HUES6 (cell line): Measurements from ENCODE around the gene CFAP97D2.
A peak's percentile ranks its signal among the peaks of the same experiment; 100 is the strongest.
"Not testable (repeated sequence)": the region's sequence is repeated elsewhere in the genome, so short reads cannot be mapped to it uniquely, and the experiment has no call there.

ENCODE experiments used
- H3K27ac ChIP-seq: 2 replicates; pipeline ENCODE4 v1.7.0; 2013; ENCODE audit warnings: low read depth, mild to moderate bottlenecking, low read length, inconsistent platforms
- H3K27me3 ChIP-seq: 2 replicates; pipeline ENCODE4 v1.6.1; 2013; ENCODE audit warnings: low read length; ENCODE audit not compliant: control insufficient read depth, insufficient read depth
- H3K36me3 ChIP-seq: 2 replicates; pipeline ENCODE4 v1.6.1; 2013; ENCODE audit warnings: low read length; ENCODE audit not compliant: control insufficient read depth, insufficient read depth
- H3K4me1 ChIP-seq: 2 replicates; pipeline ENCODE4 v1.6.1; 2013; ENCODE audit warnings: low read length; ENCODE audit not compliant: control insufficient read depth, insufficient read depth
- H3K4me3 ChIP-seq: 2 replicates; pipeline ENCODE4 v1.5.1; 2013; ENCODE audit warnings: low read depth, low read length
- H3K9ac ChIP-seq: one replicate; pipeline ENCODE4 v1.6.1; 2013; ENCODE audit warnings: mild to moderate bottlenecking, low read length
- H3K9me3 ChIP-seq: 2 replicates; pipeline ENCODE4 v1.6.1; 2013; ENCODE audit warnings: low read depth, low read length; ENCODE audit not compliant: control insufficient read depth, insufficient read depth

CFAP97D2 gene

DNA sequence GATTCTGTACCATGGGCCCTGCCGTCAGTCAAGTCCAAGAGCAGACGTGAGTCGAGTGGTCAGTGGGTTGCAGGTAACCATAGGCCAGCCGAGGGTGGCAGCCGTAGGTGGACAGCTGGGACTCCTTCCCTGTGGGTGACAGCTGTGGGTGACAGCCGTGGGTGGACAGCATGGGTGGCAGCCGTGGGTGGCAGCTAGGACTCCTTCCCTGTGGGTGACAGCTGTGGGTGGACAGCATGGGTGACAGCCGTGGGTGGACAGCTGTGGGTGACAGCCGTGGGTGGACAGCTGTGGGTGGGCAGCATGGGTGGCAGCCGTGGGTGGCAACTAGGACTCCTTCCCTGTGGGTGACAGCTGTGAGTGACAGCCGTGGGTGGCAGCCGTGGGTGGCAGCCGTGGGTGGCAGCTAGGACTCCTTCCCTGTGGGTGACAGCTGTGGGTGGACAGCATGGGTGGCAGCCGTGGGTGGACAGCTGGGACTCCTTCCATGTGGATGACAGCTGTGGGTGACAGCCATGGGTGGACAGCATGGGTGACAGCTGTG, 2.6 kb upstream of the CFAP97D2 start:
- H3K9me3 ChIP-seq, H3K27ac ChIP-seq, H3K4me3 ChIP-seq, H3K27me3 ChIP-seq, H3K4me1 ChIP-seq, H3K36me3 ChIP-seq, H3K9ac ChIP-seq: not testable (repeated sequence)

DNA sequence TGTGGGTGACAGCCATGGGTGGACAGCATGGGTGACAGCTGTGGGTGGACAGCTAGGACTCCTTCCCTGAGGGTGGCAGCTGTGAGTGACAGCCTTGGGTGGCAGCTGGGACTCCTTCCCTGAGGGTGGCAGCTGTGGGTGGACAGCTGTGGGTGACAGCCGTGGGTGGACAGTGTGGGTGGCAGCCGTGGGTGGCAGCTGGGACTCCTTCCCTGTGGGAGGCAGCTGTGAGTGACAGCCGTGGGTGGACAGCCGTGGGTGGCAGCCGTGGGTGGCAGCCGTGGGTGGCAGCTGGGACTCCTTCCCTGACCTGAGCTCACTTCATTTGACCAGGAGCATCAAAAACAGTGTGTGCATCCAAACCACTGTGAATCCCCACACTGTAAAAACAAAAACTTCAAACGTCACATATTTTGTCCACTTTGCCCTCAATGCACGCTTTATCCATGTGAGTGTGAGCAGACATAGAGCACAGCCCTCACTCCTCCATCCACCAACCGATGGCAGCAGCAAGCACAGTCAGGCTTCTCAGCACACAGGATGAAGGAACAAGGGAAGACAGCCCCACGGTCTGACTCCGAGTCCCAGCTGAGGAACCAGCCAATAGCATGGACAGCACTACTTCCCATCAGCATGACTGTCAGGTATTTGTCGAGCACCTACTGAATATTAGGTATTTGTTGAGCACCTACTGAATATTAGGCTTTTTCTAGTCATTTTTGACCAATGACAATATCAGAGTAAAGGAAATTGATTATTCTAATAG, 1.6 kb upstream of the CFAP97D2 start:
- H3K4me3 ChIP-seq: no peak overlapping the region
- H3K9ac ChIP-seq: no peak overlapping the region
- H3K4me1 ChIP-seq: peaks cover 3% of the 10 kb centered on the region; the same call in 1 of the 2 replicates
- H3K36me3 ChIP-seq: no peaks in the 10 kb centered on the region
- 0 out of 2 replicates have a peak, but pooled peaks cover 5% of the 10 kb centered on the region for H3K9me3 ChIP-seq
- peaks cover 3% of the 10 kb centered on the region; the same call in 1 of the 2 replicates for H3K27me3 ChIP-seq
- H3K27ac ChIP-seq: no peak overlapping the region

DNA sequence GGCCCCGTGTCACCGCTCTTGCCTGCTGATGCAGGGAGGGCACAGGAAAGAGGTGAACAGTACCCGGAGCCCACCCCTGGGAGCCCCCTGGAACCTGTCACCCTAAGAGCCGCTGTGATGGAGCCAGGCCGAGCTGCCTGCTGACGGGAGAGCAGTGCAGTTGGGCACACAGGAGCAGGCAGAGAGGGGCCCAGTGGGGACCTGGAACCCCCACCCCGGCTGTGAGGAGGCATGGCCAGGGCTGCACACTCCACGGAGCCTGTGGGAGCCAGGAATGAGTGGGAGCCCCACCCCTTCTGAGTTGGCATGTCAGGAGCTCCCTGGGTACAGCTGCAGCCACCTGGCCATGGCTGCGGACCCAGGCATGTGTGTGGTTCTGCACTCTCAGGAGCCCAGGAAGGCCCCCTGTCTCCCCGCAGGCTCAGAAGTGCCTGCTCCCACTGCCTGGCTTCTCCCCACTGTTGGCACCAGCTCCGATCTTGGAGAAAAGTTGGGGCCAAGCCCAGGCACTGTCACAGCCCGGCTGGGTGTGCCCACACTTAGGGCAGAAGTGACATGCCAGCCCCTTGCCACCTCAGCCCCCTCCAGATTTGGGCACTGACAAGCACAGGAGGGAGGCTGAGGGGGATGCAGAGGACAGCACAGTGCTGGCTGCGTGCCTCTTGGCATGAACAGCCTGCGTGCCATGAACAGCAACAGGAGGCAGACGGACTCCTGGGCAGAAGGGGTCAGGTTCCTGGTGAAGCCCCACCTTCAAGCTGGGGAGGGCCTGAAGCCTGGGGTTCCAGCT, 6.3 kb downstream of the CFAP97D2 start:
- Histone ChIP-seq H3K27ac (no peak overlapping the region), H3K36me3 (no peaks in the 10 kb centered on the region), H3K9ac (no peak overlapping the region), H3K9me3 (no peaks in the 10 kb centered on the region), H3K27me3 (peaks cover 3% of the 10 kb centered on the region; the same call in 1 of the 2 replicates), H3K4me3 (no peak overlapping the region), H3K4me1 (no peaks in the 10 kb centered on the region)

DNA sequence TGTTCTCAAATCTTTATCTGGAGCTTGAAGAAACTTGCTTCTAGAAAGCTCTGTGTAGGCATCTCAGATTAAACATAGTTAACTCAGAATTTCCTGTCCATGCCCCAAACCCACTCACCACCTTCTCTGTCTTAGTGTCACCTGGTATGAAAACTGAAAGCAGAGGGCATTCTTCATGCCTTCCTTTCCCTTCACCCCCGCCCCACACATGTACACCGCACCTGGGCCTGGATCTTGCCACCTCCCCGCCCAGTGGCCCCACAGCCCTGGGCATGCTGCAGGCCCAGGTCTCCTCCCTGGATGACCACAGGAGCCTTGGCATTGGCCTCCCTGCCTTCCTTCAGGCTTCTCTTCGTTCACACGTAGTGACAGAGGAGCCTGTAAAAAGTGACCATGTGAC, 15.8 kb downstream of the CFAP97D2 start:
- H3K27me3 ChIP-seq: peaks cover under 1% of the 10 kb centered on the region; the same call in 1 of the 2 replicates
- H3K4me3 ChIP-seq: no peak overlapping the region
- H3K27ac ChIP-seq: no peak overlapping the region
- no peak overlapping the region for H3K9ac ChIP-seq
- peaks cover 3% of the 10 kb centered on the region; the same call in 1 of the 2 replicates for H3K4me1 ChIP-seq
- H3K36me3 ChIP-seq: no peaks in the 10 kb centered on the region
- H3K9me3 ChIP-seq: peaks cover 9% of the 10 kb centered on the region

DNA sequence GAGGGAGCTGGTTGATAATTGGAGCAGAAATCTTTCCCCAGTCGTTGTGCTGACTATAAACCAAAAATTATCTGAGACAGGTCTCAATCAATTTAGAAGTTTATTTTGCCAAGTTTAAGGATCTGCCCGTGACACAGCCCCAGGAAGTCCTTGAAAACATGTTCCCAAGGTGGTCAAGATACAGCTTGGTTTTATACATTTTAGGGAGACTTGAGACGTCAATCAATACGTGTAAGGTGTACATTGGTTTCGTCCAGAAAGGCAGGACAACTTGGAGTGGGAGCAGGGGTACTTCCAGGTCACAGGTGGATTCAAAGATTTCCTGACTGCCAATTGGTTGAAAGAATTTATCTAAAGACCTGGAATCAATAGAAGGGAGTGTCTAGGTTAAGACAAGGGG, 17.6 kb downstream of the CFAP97D2 start:
- Histone ChIP-seq H3K27ac (no peak overlapping the region), H3K4me1 (peaks cover 7% of the 10 kb centered on the region; the same call in 1 of the 2 replicates), H3K36me3 (no peaks in the 10 kb centered on the region), H3K9ac (no peak overlapping the region), H3K27me3 (peaks cover 6% of the 10 kb centered on the region; the same call in 1 of the 2 replicates), H3K4me3 (no peak overlapping the region), H3K9me3 (peaks cover 13% of the 10 kb centered on the region)

DNA sequence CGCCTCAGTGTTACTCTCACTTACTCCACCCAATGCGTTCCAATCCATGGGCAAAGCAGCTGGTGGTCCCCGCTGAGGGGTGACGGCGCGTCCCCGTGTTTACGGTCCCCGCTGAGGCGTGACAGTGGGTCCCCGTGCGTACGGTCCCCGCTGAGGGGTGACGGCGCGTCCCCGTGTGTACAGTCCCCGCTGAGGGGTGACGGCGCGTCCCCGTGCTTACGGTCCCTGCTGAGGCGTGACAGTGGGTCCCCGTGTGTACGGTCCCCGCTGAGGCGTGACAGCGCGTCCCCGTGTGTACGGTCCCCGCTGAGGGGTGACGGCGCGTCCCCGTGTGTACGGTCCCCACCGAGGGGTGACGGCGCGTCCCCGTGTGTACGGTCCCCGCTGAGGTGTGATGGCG, 19.5 kb downstream of the CFAP97D2 start:
- Histone ChIP-seq H3K9ac (no peak overlapping the region), H3K9me3 (peaks cover 11% of the 10 kb centered on the region), H3K27me3 (peaks cover 6% of the 10 kb centered on the region; the same call in 1 of the 2 replicates), H3K36me3 (no peaks in the 10 kb centered on the region), H3K4me1 (peaks cover 7% of the 10 kb centered on the region; the same call in 1 of the 2 replicates), H3K4me3 (no peak overlapping the region), H3K27ac (no peak overlapping the region)

DNA sequence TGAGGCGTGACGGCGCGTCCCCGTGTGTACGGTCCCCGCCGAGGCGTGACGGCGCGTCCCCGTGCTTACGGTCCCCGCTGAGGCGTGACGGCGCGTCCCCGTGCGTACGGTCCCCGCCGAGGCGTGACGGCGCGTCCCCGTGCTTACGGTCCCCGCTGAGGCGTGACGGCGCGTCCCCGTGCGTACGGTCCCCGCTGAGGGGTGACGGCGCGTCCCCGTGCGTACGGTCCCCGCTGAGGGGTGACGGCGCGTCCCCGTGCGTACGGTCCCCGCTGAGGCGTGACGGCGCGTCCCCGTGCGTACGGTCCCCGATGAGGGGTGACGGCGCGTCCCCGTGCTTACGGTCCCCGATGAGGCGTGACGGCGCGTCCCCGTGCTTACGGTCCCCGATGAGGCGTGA, 20.5 kb downstream of the CFAP97D2 start:
- not testable (repeated sequence) for H3K9ac ChIP-seq, H3K27me3 ChIP-seq, H3K27ac ChIP-seq, H3K4me1 ChIP-seq, H3K36me3 ChIP-seq
- Histone ChIP-seq H3K9me3 (peaks cover 11% of the 10 kb centered on the region), H3K4me3 (peak overlapping the region; percentile 48; the same call in 1 of the 2 replicates)

DNA sequence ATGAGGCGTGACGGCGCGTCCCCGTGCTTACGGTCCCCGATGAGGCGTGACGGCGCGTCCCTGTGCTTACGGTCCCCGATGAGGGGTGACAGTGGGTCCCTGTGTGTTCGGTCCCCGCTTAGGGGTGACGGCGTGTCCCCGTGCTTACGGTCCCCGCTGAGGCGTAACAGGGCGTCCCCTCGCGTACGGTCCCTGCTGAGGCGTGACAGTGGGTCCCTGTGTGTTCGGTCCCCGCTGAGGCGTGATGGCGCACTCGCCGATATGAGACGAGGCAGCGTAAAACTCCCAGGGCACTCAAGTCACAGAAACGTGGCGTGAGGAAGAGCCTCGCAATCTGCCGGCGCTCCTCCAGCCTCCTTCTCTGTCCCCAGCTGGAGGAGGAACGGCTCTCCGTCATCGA, 20.9 kb downstream of the CFAP97D2 start:
- Histone ChIP-seq H3K27ac (no peak overlapping the region), H3K36me3 (no peaks in the 10 kb centered on the region), H3K4me3 (peak overlapping the region; percentile 48; the same call in 1 of the 2 replicates), H3K27me3 (peaks cover 6% of the 10 kb centered on the region; the same call in 1 of the 2 replicates), H3K9ac (no peak overlapping the region), H3K4me1 (peaks cover 7% of the 10 kb centered on the region; the same call in 1 of the 2 replicates), H3K9me3 (peaks cover 11% of the 10 kb centered on the region)

DNA sequence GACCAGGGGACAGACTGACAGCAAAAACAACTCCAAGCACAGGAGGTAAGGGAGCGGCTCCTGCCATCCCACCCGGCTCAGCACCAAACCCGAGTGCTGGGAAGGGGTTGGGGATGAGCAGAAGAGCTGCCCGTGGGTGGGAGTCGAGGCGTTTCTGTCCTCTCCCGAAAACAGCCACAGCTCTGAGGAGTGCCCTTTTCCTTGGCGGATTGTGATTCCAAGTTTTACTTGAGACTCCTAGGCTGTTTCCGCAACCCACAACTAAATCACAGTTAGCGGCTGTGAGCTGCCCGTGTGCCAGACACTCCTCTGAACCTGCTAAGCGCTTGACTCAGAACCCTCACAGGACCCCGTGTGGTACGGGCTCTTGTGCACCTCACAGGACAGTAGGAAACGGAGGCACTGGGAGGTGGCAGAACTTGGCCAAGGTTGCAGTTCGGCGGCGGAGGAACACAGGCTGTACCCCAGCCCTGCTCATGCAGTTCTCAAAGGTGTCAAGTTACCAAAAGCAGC, 21.4 kb downstream of the CFAP97D2 start:
- Histone ChIP-seq H3K9ac (no peak overlapping the region), H3K9me3 (peaks cover 11% of the 10 kb centered on the region), H3K4me3 (peak overlapping the region; percentile 48; the same call in 1 of the 2 replicates), H3K27me3 (peaks cover 6% of the 10 kb centered on the region; the same call in 1 of the 2 replicates), H3K27ac (no peak overlapping the region), H3K4me1 (peaks cover 7% of the 10 kb centered on the region; the same call in 1 of the 2 replicates), H3K36me3 (no peaks in the 10 kb centered on the region)

DNA sequence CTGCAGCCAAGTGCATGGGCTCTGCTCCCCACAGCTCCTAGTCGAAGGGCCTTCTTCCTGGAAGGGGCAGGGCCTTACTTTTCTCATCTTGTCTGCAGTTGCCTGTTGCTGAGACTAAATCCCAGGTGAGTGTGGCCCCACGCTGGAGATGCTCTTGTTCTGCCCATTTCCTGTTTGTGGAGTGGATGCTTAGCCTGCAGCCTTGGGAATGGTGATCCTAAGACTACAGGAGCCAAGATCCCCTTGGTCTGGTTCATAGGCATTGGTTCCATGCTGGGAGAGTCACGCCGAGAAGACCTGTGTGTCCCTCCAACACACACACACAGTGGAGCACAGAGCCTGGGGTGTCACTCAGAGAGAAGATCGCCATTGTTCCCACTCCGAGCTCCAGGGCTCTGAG, 23.5 kb downstream of the CFAP97D2 start:
- peaks cover 4% of the 10 kb centered on the region; the same call in 1 of the 2 replicates for H3K4me1 ChIP-seq
- H3K36me3 ChIP-seq: no peaks in the 10 kb centered on the region
- H3K9ac ChIP-seq: no peak overlapping the region
- no peak overlapping the region for H3K27ac ChIP-seq
- H3K9me3 ChIP-seq: peaks cover 24% of the 10 kb centered on the region
- no peak overlapping the region for H3K4me3 ChIP-seq
- H3K27me3 ChIP-seq: peaks cover 6% of the 10 kb centered on the region; the same call in 1 of the 2 replicates
